ENCODE data around the gene LPP.

Gene LPP

DNA sequence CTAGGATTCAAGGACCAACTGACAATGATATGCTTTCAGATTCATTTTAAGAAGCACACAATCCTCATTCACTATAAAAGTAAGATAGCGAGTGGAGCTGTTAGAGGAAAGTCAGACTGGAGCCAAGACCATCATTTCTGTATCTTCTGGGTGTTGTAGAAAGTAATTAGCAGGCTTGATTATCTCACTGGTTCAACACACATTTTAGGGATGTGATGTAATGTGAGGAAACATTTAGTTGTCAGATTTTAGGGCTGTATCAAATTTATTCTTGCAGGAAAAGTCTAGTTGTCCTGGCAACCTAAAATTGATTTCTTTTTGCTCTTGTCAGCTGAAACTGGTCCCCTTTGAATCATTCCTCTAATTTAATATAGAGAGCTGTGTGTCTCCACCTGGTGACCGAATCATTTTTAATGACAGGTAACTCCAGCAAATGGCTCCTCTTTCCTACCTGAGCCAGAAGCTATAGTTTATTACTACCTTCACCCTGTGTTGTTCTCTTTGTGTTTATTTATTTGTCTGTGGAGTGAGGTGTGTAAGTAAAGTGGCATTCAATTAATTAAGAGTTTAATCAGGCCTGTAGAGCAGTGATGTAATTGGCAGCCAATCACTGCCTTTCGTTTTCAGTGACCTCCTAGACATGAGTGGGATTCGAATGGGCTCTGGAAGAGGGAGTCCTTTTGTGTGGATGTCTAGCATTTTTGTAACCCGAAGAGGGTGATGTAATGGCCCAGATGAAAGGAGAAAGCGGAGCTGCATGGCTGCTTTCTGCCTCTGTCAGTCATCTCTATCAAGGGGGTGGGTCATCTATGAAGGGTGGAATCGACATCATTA, 125.8 kb downstream of the LPP start:
- TF ChIP-seq, protein P1, sequence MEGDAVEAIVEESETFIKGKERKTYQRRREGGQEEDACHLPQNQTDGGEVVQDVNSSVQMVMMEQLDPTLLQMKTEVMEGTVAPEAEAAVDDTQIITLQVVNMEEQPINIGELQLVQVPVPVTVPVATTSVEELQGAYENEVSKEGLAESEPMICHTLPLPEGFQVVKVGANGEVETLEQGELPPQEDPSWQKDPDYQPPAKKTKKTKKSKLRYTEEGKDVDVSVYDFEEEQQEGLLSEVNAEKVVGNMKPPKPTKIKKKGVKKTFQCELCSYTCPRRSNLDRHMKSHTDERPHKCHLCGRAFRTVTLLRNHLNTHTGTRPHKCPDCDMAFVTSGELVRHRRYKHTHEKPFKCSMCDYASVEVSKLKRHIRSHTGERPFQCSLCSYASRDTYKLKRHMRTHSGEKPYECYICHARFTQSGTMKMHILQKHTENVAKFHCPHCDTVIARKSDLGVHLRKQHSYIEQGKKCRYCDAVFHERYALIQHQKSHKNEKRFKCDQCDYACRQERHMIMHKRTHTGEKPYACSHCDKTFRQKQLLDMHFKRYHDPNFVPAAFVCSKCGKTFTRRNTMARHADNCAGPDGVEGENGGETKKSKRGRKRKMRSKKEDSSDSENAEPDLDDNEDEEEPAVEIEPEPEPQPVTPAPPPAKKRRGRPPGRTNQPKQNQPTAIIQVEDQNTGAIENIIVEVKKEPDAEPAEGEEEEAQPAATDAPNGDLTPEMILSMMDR (IDR thresholded peaks at IDR 0.05; ENCODE audit: control insufficient read depth, insufficient read depth, low read depth, low read length, missing control alignments) = no peak
- no peak for DNase-seq (ENCODE audit: low read depth)

DNA sequence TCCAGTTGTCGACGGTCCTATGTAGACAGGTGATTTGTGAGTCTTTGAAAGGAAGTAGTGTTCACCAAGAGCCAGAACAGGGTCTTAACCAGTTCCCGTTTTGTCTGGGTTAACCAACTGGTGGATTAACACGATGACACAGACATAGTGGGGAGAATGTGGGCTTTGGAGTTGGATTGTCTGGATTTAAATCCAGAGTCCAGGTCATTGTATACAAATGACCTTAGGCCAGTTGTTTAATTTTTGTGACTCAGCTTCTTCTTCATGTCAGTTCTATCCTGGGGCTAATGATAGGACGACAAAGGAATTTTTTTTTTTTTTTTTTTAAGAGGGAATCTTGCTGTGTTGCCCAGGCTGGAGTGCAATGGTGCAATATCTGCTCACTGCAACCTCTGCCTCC, 126.7 kb downstream of the LPP start:
- no peak overlapping the region for H3K4me3 ChIP-seq (ENCODE audit: control insufficient read depth, low read depth, low read length)
- TF ChIP-seq, protein P1 (IDR thresholded peaks at IDR 0.05; ENCODE audit: control insufficient read depth, insufficient read depth, low read depth, low read length, missing control alignments) = no peak
- DNase-seq (ENCODE audit: low read depth) = no peak

More for the DNA sequence above, 125.8 kb downstream of the LPP start:
- no peak overlapping the region for H3K4me3 ChIP-seq (ENCODE audit: control insufficient read depth, low read depth, low read length)

DNA sequence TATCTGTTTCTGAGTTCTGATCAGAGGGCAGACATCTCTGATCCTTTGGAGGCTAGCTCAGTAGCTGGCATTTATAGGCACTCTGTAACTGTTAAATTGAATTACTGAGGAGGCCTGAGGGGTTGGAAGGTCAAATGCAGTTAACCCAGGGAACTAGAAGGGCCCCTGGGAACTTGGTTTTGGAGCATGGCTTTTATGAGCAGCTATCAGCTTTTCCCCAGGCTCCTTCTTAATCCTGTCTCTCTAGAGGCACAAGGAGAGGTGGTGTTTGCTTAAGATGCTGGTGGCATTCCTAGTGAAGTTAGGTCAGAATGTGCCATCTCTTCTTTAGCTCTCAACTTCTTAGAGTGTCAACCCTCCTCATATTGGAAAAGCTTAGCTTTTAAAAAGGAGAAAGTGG, 128.9 kb downstream of the LPP start:
- TF ChIP-seq, protein P1 (IDR thresholded peaks at IDR 0.05; ENCODE audit: control insufficient read depth, insufficient read depth, low read depth, low read length, missing control alignments) = no peak
- no peak for DNase-seq (ENCODE audit: low read depth)
- no peak overlapping the region for H3K4me3 ChIP-seq (ENCODE audit: control insufficient read depth, low read depth, low read length)

DNA sequence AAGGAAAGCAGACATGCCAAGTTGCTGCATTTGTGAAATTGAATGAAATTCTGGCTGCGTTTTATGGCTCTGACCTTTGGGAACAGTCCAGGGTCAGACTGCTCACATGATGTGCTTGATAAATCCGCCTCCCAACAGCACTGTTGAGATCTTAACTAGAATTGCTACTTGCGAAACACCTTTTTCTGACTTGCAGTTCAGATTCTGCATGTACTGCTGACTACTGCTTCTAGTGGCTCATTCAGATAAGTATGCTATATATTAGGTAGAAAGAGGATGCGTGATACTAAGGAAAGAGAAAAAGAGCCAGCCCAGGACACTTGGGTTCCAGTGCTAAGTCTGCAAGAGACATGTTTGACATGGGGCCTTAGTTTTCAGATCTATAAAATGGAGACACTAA, 129.4 kb downstream of the LPP start:
- TF ChIP-seq, protein P1 (IDR thresholded peaks at IDR 0.05; ENCODE audit: control insufficient read depth, insufficient read depth, low read depth, low read length, missing control alignments) = no peak
- H3K4me3 ChIP-seq (ENCODE audit: control insufficient read depth, low read depth, low read length) = no peak overlapping the region
- DNase-seq (ENCODE audit: low read depth) = no peak

DNA sequence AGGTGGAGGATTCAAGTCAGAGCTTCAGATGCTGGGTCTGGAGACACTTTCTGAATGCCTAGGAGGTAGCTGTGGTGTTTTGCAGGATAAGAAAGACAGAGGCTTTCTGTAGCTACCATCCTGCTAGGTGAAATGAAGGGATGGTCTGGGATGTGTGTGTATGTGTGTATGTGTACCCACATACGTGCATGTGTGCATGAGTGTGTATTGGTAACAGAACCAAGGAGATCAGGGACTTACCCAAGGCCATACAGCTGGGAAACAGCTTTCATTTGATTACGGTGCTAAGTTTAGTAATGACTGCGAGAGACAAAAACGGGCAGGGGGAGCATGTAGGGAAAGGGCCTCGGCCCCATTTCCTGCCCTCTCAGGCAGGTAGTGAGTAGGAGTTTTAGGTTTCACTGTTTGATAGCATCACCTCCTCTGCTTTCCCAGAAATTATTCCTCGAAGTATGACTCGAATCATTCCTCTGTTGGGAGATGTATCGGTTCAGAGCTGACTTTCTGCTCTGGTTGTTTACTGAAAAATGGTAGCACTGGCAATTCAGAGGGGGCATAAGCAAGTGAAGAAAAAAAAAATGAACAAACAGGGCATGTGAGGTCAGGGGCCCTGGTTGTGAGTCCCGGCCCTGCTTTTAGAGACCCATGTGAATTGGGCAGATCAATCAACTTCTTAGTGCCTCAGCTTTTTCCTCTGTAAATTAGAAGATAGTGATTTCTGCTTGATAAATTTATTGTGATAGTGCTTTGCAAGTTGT, 130.7 kb downstream of the LPP start:
- TF ChIP-seq, protein P1 (IDR thresholded peaks at IDR 0.05; ENCODE audit: control insufficient read depth, insufficient read depth, low read depth, low read length, missing control alignments) = no peak
- DNase-seq (ENCODE audit: low read depth) = no peak
- H3K4me3 ChIP-seq (ENCODE audit: control insufficient read depth, low read depth, low read length) = no peak overlapping the region

DNA sequence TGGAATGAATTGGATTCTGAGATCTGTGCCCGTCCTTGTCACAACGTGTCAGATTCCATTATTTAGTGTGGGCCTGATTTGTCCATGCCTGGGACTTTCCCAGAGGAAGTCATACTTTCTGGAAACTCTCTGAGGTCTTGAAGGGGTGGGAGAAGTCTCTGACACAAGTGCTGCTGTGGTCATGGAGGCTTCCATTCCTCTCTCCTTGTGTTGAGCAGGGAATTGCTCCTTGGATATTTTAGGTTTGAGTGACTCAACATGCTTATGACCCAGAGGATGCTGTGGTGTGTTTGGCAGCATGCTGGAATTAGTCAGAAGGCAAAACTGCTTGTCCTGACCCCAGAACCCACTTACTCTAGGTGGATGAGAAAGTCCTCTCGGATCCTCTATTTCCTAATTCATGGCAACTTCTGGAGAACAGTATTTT, 132.1 kb downstream of the LPP start:
- DNase-seq (ENCODE audit: low read depth) = peak; percentile 99
- H3K4me3 ChIP-seq (ENCODE audit: control insufficient read depth, low read depth, low read length) = no peak overlapping the region
- TF ChIP-seq, protein P1 (IDR thresholded peaks at IDR 0.05; ENCODE audit: control insufficient read depth, insufficient read depth, low read depth, low read length, missing control alignments) = no peak

All from AG09309 (cell line).